WTC11 (cell line): Measurements from ENCODE around the gene KIF3A.

ENCODE experiments used
- ATF3 ChIP-seq: sonication (generic); formaldehyde crosslinking; conservative IDR thresholded peaks from 2 replicates; pipeline ENCODE4 v1.8.1; 2022; ENCODE audit warnings: mild to moderate bottlenecking, missing genetic modification reagents
- CTCF ChIP-seq: fragments of 200-600 bp; IDR thresholded peaks from 2 replicates; pipeline ENCODE4 v1.8.0; 2022; ENCODE audit warnings: antibody characterized with exemption
- KAT7 ChIP-seq: sonication (generic); formaldehyde crosslinking; IDR thresholded peaks from 2 replicates; pipeline ENCODE4 v1.8.1; 2023; ENCODE audit warnings: missing genetic modification reagents, mild to moderate bottlenecking, borderline replicate concordance
- MAX ChIP-seq: sonication (generic); formaldehyde crosslinking; IDR thresholded peaks from 2 replicates; pipeline ENCODE4 v1.8.0; 2022; ENCODE audit warnings: mild to moderate bottlenecking, missing genetic modification reagents
- ZNF121 ChIP-seq: sonication (generic); formaldehyde crosslinking; IDR thresholded peaks from 2 replicates; pipeline ENCODE4 v1.8.0; 2023; ENCODE audit warnings: missing genetic modification reagents
- TF ChIP-seq, protein P1 (sequence below): sonication (generic); formaldehyde crosslinking; IDR thresholded peaks from 2 replicates; pipeline ENCODE4 v1.8.1; 2022; ENCODE audit warnings: missing genetic modification reagents, borderline replicate concordance

- TF ChIP-seq ZNF121 (CRISPR knock-in tag) (no peak), CTCF (no peak), MAX (CRISPR knock-in tag) (no peak), ATF3 (no peak), KAT7 (CRISPR knock-in tag) (no peak)
- TF ChIP-seq, protein P1, sequence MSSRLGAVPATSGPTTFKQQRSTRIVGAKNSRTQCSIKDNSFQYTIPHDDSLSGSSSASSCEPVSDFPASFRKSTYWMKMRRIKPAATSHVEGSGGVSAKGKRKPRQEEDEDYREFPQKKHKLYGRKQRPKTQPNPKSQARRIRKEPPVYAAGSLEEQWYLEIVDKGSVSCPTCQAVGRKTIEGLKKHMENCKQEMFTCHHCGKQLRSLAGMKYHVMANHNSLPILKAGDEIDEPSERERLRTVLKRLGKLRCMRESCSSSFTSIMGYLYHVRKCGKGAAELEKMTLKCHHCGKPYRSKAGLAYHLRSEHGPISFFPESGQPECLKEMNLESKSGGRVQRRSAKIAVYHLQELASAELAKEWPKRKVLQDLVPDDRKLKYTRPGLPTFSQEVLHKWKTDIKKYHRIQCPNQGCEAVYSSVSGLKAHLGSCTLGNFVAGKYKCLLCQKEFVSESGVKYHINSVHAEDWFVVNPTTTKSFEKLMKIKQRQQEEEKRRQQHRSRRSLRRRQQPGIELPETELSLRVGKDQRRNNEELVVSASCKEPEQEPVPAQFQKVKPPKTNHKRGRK (CRISPR knock-in tag) = no peak
Observed at GRCh38 chr5:132665574-132666080, 71.7 kb downstream of the KIF3A start.
